ENCODE data around the gene USP50.
"Not testable (repeated sequence)": the region's sequence is repeated elsewhere in the genome, so short reads cannot be mapped to it uniquely, and the experiment has no call there.

Gene USP50

DNA sequence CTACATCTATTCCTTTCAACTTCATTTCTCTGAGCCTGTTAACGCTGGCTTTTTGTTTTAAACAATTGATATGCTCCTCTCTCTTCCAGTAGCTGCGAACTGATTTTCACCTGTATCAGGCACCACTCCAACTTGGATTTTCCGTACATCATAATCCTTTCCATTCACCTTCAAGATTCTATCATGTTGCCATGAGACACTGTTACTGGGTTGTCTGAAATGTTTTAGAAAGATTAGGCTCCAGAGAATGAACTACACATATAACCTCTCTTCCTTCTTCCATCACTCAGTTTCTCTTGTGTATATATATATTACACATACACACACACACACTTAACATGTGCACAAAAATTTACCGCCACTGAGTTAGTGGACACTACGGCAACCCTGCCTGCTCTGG is at the start of gene USP50:
USP50 (minus strand) TSS at position 101 of the 400 bp plus-strand sequence. CDS start 141 bp downstream, outside the sequence.
- Histone ChIP-seq H3K27me3 (ENCODE audit: insufficient read depth, low read length) (no peaks in the 10 kb centered on the region), H3K27ac (ENCODE audit: low read length) (no peak within 1 kb of the TSS), H3K4me1 (ENCODE audit: insufficient read depth, low read length) (peaks cover 2% of the 10 kb centered on the region; the same call in 1 of the 2 replicates), H3K9ac (ENCODE audit: low read depth, low read length) (no peak within 1 kb of the TSS), H3K36me3 (ENCODE audit: insufficient read depth, low read depth, low read length) (no peaks in the 10 kb centered on the region), H3K4me3 (ENCODE audit: low read length) (no peak within 1 kb of the TSS), H3K9me3 (ENCODE audit: insufficient read depth, low read depth, low read length) (no peaks in the 10 kb centered on the region)

GRCh38 chr15:50594311-50594710 is 47.8 kb upstream of the USP50 start:
- Histone ChIP-seq H3K27me3 (ENCODE audit: insufficient read depth, low read length) (no peaks in the 10 kb centered on the region), H3K9ac (ENCODE audit: low read depth, low read length) (no peak overlapping the region), H3K27ac (ENCODE audit: low read length) (no peak overlapping the region), H3K4me3 (ENCODE audit: low read length) (no peak overlapping the region), H3K36me3 (ENCODE audit: insufficient read depth, low read depth, low read length) (peaks cover 96% of the 10 kb centered on the region), H3K9me3 (ENCODE audit: insufficient read depth, low read depth, low read length) (no peaks in the 10 kb centered on the region), H3K4me1 (ENCODE audit: insufficient read depth, low read length) (no peaks in the 10 kb centered on the region)

- peaks cover 96% of the 10 kb centered on the region for H3K36me3 ChIP-seq (ENCODE audit: insufficient read depth, low read depth, low read length)
- no peak overlapping the region for H3K27ac ChIP-seq (ENCODE audit: low read length)
- no peak overlapping the region for H3K9ac ChIP-seq (ENCODE audit: low read depth, low read length)
- H3K4me1 ChIP-seq (ENCODE audit: insufficient read depth, low read length) = no peaks in the 10 kb centered on the region
- no peak overlapping the region for H3K4me3 ChIP-seq (ENCODE audit: low read length)
- H3K27me3 ChIP-seq (ENCODE audit: insufficient read depth, low read length) = no peaks in the 10 kb centered on the region
- H3K9me3 ChIP-seq (ENCODE audit: insufficient read depth, low read depth, low read length) = no peaks in the 10 kb centered on the region
Observed at GRCh38 chr15:50593761-50594160, 47.3 kb upstream of the USP50 start.

DNA sequence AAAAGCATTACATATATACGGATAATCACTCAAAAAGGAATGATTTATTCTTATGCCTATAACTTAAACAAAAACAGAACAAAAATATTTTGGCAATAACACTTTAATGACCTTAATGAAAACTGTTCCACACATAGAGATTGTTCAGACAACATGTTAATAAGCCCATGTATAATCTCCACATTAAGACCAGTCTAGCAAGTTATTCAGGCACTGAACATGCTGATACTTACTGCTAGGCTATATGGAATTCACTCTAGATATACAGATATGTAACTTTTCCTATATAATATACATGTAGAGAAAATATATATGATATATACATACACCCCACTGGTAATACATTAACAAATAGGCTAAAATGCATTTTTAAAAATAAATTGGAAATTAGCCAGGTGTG is 43.8 kb upstream of the USP50 start:
- Histone ChIP-seq H3K36me3 (ENCODE audit: insufficient read depth, low read depth, low read length) (peaks cover 97% of the 10 kb centered on the region), H3K9ac (ENCODE audit: low read depth, low read length) (no peak overlapping the region), H3K4me1 (ENCODE audit: insufficient read depth, low read length) (no peaks in the 10 kb centered on the region), H3K4me3 (ENCODE audit: low read length) (no peak overlapping the region), H3K27me3 (ENCODE audit: insufficient read depth, low read length) (no peaks in the 10 kb centered on the region), H3K27ac (ENCODE audit: low read length) (no peak overlapping the region), H3K9me3 (ENCODE audit: insufficient read depth, low read depth, low read length) (no peaks in the 10 kb centered on the region)

DNA sequence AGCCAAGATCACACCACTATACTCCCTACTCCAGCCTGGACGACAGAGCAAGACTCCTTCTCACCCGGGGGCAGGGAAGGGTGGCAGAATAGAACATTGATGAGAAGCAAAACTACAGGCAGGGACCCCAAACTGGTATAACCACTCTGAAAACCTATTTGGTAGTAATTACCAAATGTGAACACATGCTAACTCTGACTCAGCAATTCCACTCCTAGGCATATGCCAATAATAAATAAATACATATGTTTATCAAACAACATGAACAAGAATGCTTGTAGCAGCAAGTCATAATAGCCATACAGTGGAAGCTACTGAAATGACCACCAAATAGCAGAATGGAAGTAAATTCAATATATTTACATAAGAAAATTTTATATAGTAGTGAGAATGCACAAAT is 31.0 kb upstream of the USP50 start:
- Histone ChIP-seq H3K9me3 (ENCODE audit: insufficient read depth, low read depth, low read length) (no peaks in the 10 kb centered on the region), H3K36me3 (ENCODE audit: insufficient read depth, low read depth, low read length) (peaks cover 88% of the 10 kb centered on the region), H3K27me3 (ENCODE audit: insufficient read depth, low read length) (no peaks in the 10 kb centered on the region), H3K9ac (ENCODE audit: low read depth, low read length) (no peak overlapping the region), H3K4me1 (ENCODE audit: insufficient read depth, low read length) (no peaks in the 10 kb centered on the region), H3K4me3 (ENCODE audit: low read length) (no peak overlapping the region), H3K27ac (ENCODE audit: low read length) (no peak overlapping the region)

DNA sequence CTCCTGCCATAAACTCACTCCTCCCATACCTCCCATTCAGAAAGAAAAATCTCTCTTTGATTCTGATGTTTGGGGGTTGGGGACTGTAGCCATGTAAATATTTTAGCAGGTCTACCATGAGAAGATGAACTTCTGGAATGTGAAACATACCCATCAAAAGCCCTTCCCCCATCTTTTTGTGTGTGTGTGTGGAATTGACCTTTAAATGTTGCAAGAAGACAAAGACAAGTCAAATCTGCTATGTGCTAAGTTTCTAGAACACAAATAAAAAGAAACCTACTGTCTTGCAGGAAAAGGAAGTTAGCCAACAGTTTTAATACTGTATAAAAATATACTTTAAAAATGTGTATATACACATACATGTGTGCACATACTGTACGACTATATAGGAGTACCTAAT is 29.7 kb upstream of the USP50 start:
- Histone ChIP-seq H3K27ac (ENCODE audit: low read length) (no peak overlapping the region), H3K4me3 (ENCODE audit: low read length) (no peak overlapping the region), H3K4me1 (ENCODE audit: insufficient read depth, low read length) (no peaks in the 10 kb centered on the region), H3K9me3 (ENCODE audit: insufficient read depth, low read depth, low read length) (no peaks in the 10 kb centered on the region), H3K27me3 (ENCODE audit: insufficient read depth, low read length) (no peaks in the 10 kb centered on the region), H3K9ac (ENCODE audit: low read depth, low read length) (no peak overlapping the region), H3K36me3 (ENCODE audit: insufficient read depth, low read depth, low read length) (peaks cover 90% of the 10 kb centered on the region)

DNA sequence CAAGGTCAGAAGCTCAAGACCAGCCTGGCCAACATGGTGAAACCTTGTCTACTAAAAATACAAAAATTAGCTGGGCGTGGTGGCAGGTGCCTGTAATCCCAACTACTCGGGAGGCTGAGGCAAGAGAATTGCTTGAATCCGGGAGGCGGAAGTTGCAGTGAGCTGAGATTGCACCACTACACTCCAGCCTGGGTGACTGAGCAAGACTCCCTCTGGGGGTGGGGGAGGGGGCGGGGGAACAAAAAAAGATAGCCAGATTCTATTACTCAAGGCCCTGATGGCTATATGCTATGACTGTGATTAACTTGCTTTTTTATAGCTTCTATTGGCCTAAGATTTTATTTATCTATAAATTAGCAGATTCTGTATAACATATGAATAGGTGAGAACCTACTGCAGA is 27.4 kb upstream of the USP50 start:
- H3K4me3 ChIP-seq (ENCODE audit: low read length); H3K27me3 ChIP-seq (ENCODE audit: insufficient read depth, low read length); H3K4me1 ChIP-seq (ENCODE audit: insufficient read depth, low read length); H3K9ac ChIP-seq (ENCODE audit: low read depth, low read length); H3K27ac ChIP-seq (ENCODE audit: low read length); H3K9me3 ChIP-seq (ENCODE audit: insufficient read depth, low read depth, low read length): not testable (repeated sequence)
- peaks cover 91% of the 10 kb centered on the region for H3K36me3 ChIP-seq (ENCODE audit: insufficient read depth, low read depth, low read length)

GRCh38 chr15:50563756-50564155 is 17.3 kb upstream of the USP50 start:
- Histone ChIP-seq H3K9ac (ENCODE audit: low read depth, low read length) (no peak overlapping the region), H3K27me3 (ENCODE audit: insufficient read depth, low read length) (no peaks in the 10 kb centered on the region), H3K27ac (ENCODE audit: low read length) (no peak overlapping the region), H3K36me3 (ENCODE audit: insufficient read depth, low read depth, low read length) (peaks cover 58% of the 10 kb centered on the region), H3K9me3 (ENCODE audit: insufficient read depth, low read depth, low read length) (no peaks in the 10 kb centered on the region), H3K4me3 (ENCODE audit: low read length) (no peak overlapping the region), H3K4me1 (ENCODE audit: insufficient read depth, low read length) (no peaks in the 10 kb centered on the region)

GRCh38 chr15:50562735-50563640 is 16.5 kb upstream of the USP50 start:
- Histone ChIP-seq H3K36me3 (ENCODE audit: insufficient read depth, low read depth, low read length) (peaks cover 51% of the 10 kb centered on the region), H3K4me3 (ENCODE audit: low read length) (no peak overlapping the region), H3K27me3 (ENCODE audit: insufficient read depth, low read length) (no peaks in the 10 kb centered on the region), H3K27ac (ENCODE audit: low read length) (no peak overlapping the region), H3K9me3 (ENCODE audit: insufficient read depth, low read depth, low read length) (no peaks in the 10 kb centered on the region), H3K4me1 (ENCODE audit: insufficient read depth, low read length) (no peaks in the 10 kb centered on the region), H3K9ac (ENCODE audit: low read depth, low read length) (no peak overlapping the region)

DNA sequence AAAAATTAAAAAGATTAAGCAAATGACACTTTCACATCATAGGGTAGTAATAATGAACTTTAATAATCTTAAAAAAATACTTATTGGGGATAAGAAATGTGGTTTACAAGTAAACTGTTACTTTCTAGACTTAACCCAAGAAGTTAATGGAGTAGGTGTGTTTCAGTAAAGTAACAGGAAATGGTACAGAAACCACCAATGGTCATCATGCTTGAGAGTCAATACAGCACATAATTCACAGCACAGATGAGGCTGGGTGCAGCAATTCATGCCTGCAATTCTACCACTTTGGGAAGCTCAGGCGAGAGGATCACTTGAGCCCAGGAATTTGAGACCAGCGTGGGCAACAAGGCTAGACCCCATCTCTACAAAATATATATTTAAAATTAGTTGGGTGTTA is 11.5 kb upstream of the USP50 start:
- no peaks in the 10 kb centered on the region for H3K9me3 ChIP-seq (ENCODE audit: insufficient read depth, low read depth, low read length)
- H3K4me3 ChIP-seq (ENCODE audit: low read length) = no peak overlapping the region
- peaks cover 34% of the 10 kb centered on the region for H3K36me3 ChIP-seq (ENCODE audit: insufficient read depth, low read depth, low read length)
- no peak overlapping the region for H3K9ac ChIP-seq (ENCODE audit: low read depth, low read length)
- H3K27ac ChIP-seq (ENCODE audit: low read length) = no peak overlapping the region
- no peaks in the 10 kb centered on the region for H3K27me3 ChIP-seq (ENCODE audit: insufficient read depth, low read length)
- no peaks in the 10 kb centered on the region for H3K4me1 ChIP-seq (ENCODE audit: insufficient read depth, low read length)

- peaks cover 24% of the 10 kb centered on the region for H3K36me3 ChIP-seq (ENCODE audit: insufficient read depth, low read depth, low read length)
- H3K4me3 ChIP-seq (ENCODE audit: low read length) = no peak overlapping the region
- H3K4me1 ChIP-seq (ENCODE audit: insufficient read depth, low read length) = no peaks in the 10 kb centered on the region
- no peaks in the 10 kb centered on the region for H3K27me3 ChIP-seq (ENCODE audit: insufficient read depth, low read length)
- H3K9ac ChIP-seq (ENCODE audit: low read depth, low read length) = no peak overlapping the region
- H3K9me3 ChIP-seq (ENCODE audit: insufficient read depth, low read depth, low read length) = no peaks in the 10 kb centered on the region
- H3K27ac ChIP-seq (ENCODE audit: low read length) = no peak overlapping the region
Observed at GRCh38 chr15:50556642-50557371, 10.3 kb upstream of the USP50 start.

GRCh38 chr15:50552238-50552637 is 5.8 kb upstream of the USP50 start:
- H3K9ac ChIP-seq (ENCODE audit: low read depth, low read length) = no peak overlapping the region
- no peak overlapping the region for H3K27ac ChIP-seq (ENCODE audit: low read length)
- H3K9me3 ChIP-seq (ENCODE audit: insufficient read depth, low read depth, low read length) = no peaks in the 10 kb centered on the region
- H3K4me3 ChIP-seq (ENCODE audit: low read length) = no peak overlapping the region
- H3K27me3 ChIP-seq (ENCODE audit: insufficient read depth, low read length) = no peaks in the 10 kb centered on the region
- H3K4me1 ChIP-seq (ENCODE audit: insufficient read depth, low read length) = no peaks in the 10 kb centered on the region
- peaks cover 2% of the 10 kb centered on the region; the same call in 1 of the 2 replicates for H3K36me3 ChIP-seq (ENCODE audit: insufficient read depth, low read depth, low read length)
